Trophoblast cell (in vitro differentiated cells and primary cell): ENCODE data around the gene KRT83.

Experiments
- DNase-seq, 2 donors: peaks; one replicate each; pipeline ENCODE4 v3.0.0-alpha.2; 2016
- H2AFZ ChIP-seq: 2 replicates; pipeline ENCODE4 v1.6.1; 2013; ENCODE audit warnings: low read length, moderate library complexity, mild to moderate bottlenecking; ENCODE audit not compliant: insufficient read depth, poor library complexity
- H2AK5ac ChIP-seq: 2 replicates; pipeline ENCODE4 v1.6.1; 2013; ENCODE audit warnings: mild to moderate bottlenecking, low read length
- H2BK120ac ChIP-seq: 2 replicates; pipeline ENCODE4 v1.6.1; 2013; ENCODE audit warnings: low read length, mild to moderate bottlenecking, moderate library complexity; ENCODE audit not compliant: insufficient read depth, poor library complexity
- H2BK12ac ChIP-seq: 2 replicates; pipeline ENCODE4 v1.6.1; 2013; ENCODE audit warnings: mild to moderate bottlenecking, low read length, moderate library complexity
- H2BK5ac ChIP-seq: 2 replicates; pipeline ENCODE4 v1.6.1; 2013; ENCODE audit warnings: low read length, low read depth, moderate library complexity, mild to moderate bottlenecking; ENCODE audit not compliant: poor library complexity
- H3K14ac ChIP-seq: 2 replicates; pipeline ENCODE4 v1.6.1; 2013; ENCODE audit warnings: mild to moderate bottlenecking, low read length
- H3K18ac ChIP-seq: 2 replicates; pipeline ENCODE4 v1.6.1; 2013; ENCODE audit warnings: mild to moderate bottlenecking, low read length
- H3K23ac ChIP-seq: 2 replicates; pipeline ENCODE4 v1.6.1; 2013; ENCODE audit warnings: low read length
- H3K27ac ChIP-seq: 2 replicates; pipeline ENCODE4 v1.5.1; 2013; ENCODE audit warnings: low read depth, mild to moderate bottlenecking, inconsistent platforms, low read length, moderate library complexity
- H3K27me3 ChIP-seq: 2 replicates; pipeline ENCODE4 v1.6.1; 2013; ENCODE audit warnings: inconsistent platforms, mild to moderate bottlenecking, low read length, moderate library complexity; ENCODE audit not compliant: insufficient read depth
- H3K36me3 ChIP-seq, 2 experiments: 1 replicate in 1 of 2; 2 replicates in 1 of 2; pipeline ENCODE4 v1.6.1; 2013; ENCODE audit warnings: low read length in 2 of 2, mild to moderate bottlenecking in 2 of 2, moderate library complexity in 1 of 2; ENCODE audit not compliant: insufficient read depth in 2 of 2, control insufficient read depth in 1 of 2
- H3K4ac ChIP-seq: 2 replicates; pipeline ENCODE4 v1.6.1; 2013; ENCODE audit warnings: low read depth, mild to moderate bottlenecking, low read length, moderate library complexity
- H3K4me1 ChIP-seq, 2 experiments: 1 replicate in 1 of 2; 2 replicates in 1 of 2; pipeline ENCODE4 v1.6.1; 2013; ENCODE audit warnings: low read length in 2 of 2, mild to moderate bottlenecking in 2 of 2, moderate library complexity in 1 of 2; ENCODE audit not compliant: insufficient read depth in 2 of 2, control insufficient read depth in 1 of 2
- H3K4me2 ChIP-seq: 2 replicates; pipeline ENCODE4 v1.6.1; 2013; ENCODE audit warnings: inconsistent platforms, mild to moderate bottlenecking, low read length, moderate library complexity
- H3K4me3 ChIP-seq: 2 replicates; pipeline ENCODE4 v1.5.1; 2013; ENCODE audit warnings: mild to moderate bottlenecking, low read depth, low read length, inconsistent platforms
- H3K79me1 ChIP-seq: one replicate; pipeline ENCODE4 v1.6.1; 2013; ENCODE audit warnings: low read length
- H3K79me2 ChIP-seq: 2 replicates; pipeline ENCODE4 v1.6.1; 2013; ENCODE audit warnings: low read length, mild to moderate bottlenecking; ENCODE audit not compliant: control insufficient read depth, insufficient read depth, poor library complexity
- H3K9ac ChIP-seq: 2 replicates; pipeline ENCODE4 v1.6.1; 2013; ENCODE audit warnings: mild to moderate bottlenecking, low read length
- H3K9me3 ChIP-seq: 2 replicates; pipeline ENCODE4 v1.6.1; 2013; ENCODE audit warnings: low read depth, mild to moderate bottlenecking, control low read depth, inconsistent platforms, low read length; ENCODE audit not compliant: insufficient read depth
- H4K12ac ChIP-seq: 2 replicates; pipeline ENCODE4 v1.6.1; 2013; ENCODE audit warnings: low read depth, mild to moderate bottlenecking, low read length, moderate library complexity
- H4K8ac ChIP-seq: 2 replicates; pipeline ENCODE4 v1.6.1; 2013; ENCODE audit warnings: low read depth, mild to moderate bottlenecking, low read length, moderate library complexity
- H4K91ac ChIP-seq: one replicate; pipeline ENCODE4 v1.6.1; 2013; ENCODE audit warnings: low read depth, mild to moderate bottlenecking, low read length, moderate library complexity
- WGBS: extraction: QIAGEN DNeasy Blood & Tissue Kit; methylation state at CpG from one replicate; pipeline ENCODE4 v1.1.7; 2013; ENCODE audit warnings: missing lambda C conversion rate; ENCODE audit not compliant: insufficient read length, insufficient coverage; ENCODE audit errors: extremely low coverage; 5-methylcytosine and 5-hydroxymethylcytosine counted together

Gene KRT83

DNA sequence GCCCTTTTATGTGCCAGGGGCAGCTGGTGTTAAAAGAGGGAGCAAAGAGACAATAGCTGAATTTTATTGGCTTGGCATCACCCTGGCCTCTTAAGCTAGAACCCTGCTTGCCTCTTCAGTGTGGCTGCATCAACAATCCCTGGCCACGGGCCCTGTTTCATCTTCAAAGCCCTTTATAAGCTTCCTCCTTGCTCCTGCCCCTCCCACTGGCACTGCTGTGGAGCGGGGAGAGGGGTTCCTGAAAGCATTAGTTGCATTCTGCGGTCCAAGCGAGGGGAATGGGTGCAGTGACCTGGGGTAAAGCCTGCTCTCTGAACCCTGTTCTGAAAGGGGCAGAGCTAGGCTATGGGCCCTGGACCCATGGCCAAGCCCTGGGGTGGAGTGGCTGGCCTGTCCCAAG lies 220 bp upstream of the KRT83 start:
- no peak overlapping the region for H3K18ac ChIP-seq
- no peak overlapping the region for H2BK12ac ChIP-seq
- H3K4ac ChIP-seq = no peak overlapping the region
- no peak overlapping the region for H2AFZ ChIP-seq
- H3K27ac ChIP-seq = no peak overlapping the region
- no peak overlapping the region for H3K23ac ChIP-seq
- no peak overlapping the region for H2AK5ac ChIP-seq
- no peak overlapping the region for H4K91ac ChIP-seq
- no peak overlapping the region for H4K12ac ChIP-seq
- peaks cover 2% of the 10 kb centered on the region for H3K9me3 ChIP-seq
- no peaks in the 10 kb centered on the region for H3K79me2 ChIP-seq
- H2BK5ac ChIP-seq = no peak overlapping the region
- H3K27me3 ChIP-seq = no peaks in the 10 kb centered on the region
- H3K9ac ChIP-seq = no peak overlapping the region
- H3K4me2 ChIP-seq = no peak overlapping the region
- no peak overlapping the region for H3K4me3 ChIP-seq
- H4K8ac ChIP-seq = no peak overlapping the region
- no peaks in the 10 kb centered on the region for H3K4me1 ChIP-seq
- H3K79me1 ChIP-seq = no peaks in the 10 kb centered on the region
- H2BK120ac ChIP-seq = no peak overlapping the region
- no CpG with 5 or more reads among the region's 4 CpGs for WGBS
- no peak overlapping the region for H3K14ac ChIP-seq
- H3K36me3 ChIP-seq = no peaks in the 10 kb centered on the region
- no peak for DNase-seq

DNA sequence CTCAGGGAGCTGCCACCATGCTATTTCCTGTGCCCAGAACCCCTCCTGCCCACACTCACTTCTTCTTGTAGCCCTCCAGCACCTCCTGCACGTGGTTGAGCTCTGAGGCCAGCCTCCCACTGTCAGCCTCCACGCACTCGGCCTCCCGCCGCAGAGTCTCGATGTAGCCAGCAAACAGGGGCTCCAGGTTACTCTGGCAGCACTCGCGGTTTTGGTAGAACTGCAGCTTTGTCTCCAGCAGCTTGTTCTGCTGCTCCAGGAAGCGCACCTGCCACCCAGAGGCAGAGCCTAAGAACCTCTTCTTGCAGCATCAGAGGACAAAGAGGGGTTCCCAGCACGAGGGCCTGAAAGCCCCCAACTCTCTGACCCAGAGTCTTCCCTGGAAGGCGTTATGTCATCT lies 2.1 kb downstream of the KRT83 start:
- no peak for DNase-seq
- Histone ChIP-seq H3K23ac (no peak overlapping the region), H3K27ac (no peak overlapping the region), H2BK12ac (no peak overlapping the region), H3K4me1 (no peaks in the 10 kb centered on the region), H3K14ac (no peak overlapping the region), H2AFZ (no peak overlapping the region), H3K9ac (no peak overlapping the region), H3K27me3 (no peaks in the 10 kb centered on the region), H3K4me3 (no peak overlapping the region), H3K4me2 (no peak overlapping the region), H2BK120ac (no peak overlapping the region), H4K8ac (no peak overlapping the region), H2BK5ac (no peak overlapping the region), H3K79me1 (no peaks in the 10 kb centered on the region), H3K9me3 (peaks cover 2% of the 10 kb centered on the region), H3K79me2 (no peaks in the 10 kb centered on the region), H2AK5ac (no peak overlapping the region), H4K12ac (no peak overlapping the region), H4K91ac (no peak overlapping the region), H3K18ac (no peak overlapping the region), H3K36me3 (no peaks in the 10 kb centered on the region), H3K4ac (no peak overlapping the region)
- no CpG with 5 or more reads among the region's 11 CpGs for WGBS

DNA sequence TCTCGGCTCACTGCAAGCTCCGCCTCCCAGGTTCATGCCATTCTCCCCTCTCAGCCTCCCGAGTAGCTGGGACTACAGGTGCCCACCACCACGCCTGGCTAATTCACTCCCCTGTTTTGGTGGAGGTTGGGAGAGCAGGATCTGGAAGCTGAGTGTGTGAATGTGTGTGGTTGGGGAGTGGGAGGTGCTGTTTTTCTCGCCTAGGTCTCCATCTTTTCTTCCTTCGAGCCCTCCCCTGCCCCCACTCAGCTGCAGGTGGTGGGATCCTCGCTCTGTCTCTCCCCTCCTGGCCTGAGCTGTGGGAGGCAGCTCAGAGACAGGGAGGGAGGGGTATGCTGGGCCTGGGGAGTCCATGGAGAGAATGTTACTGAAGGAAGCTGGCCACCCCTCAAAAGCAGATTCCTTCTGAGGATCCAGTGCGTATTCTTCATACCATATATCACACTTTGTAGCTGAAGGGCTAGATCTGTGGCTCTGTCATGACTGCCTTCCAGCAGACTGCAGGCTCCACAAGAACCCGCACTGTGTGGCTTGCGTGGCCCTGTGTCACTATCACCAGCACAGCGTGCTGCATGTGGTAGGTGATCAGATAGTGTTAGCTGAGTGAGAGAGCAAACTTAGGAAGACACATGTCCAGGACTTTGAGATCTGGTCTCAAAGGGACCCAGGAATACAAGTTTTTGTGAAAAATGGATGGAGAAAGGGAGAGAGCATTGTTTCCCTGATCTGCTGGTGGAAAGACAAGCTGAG lies 2.8 kb downstream of the KRT83 start:
- Histone ChIP-seq H3K4ac (no peak overlapping the region), H4K8ac (no peak overlapping the region), H3K4me3 (no peak overlapping the region), H3K14ac (no peak overlapping the region), H3K23ac (no peak overlapping the region), H3K4me2 (no peak overlapping the region), H3K4me1 (no peaks in the 10 kb centered on the region), H3K18ac (no peak overlapping the region), H4K12ac (no peak overlapping the region), H2AFZ (no peak overlapping the region), H2AK5ac (no peak overlapping the region), H2BK5ac (no peak overlapping the region), H3K27ac (no peak overlapping the region), H3K9me3 (no peaks in the 10 kb centered on the region), H3K36me3 (no peaks in the 10 kb centered on the region), H3K27me3 (no peaks in the 10 kb centered on the region), H3K79me2 (no peaks in the 10 kb centered on the region), H2BK12ac (no peak overlapping the region), H2BK120ac (no peak overlapping the region), H3K79me1 (no peaks in the 10 kb centered on the region), H3K9ac (no peak overlapping the region), H4K91ac (no peak overlapping the region)
- WGBS = no CpG with 5 or more reads among the region's 11 CpGs
- no peak for DNase-seq

GRCh38 chr12:52317468-52318052 lies 3.6 kb downstream of the KRT83 start:
- no peaks in the 10 kb centered on the region for H3K4me1 ChIP-seq
- no peak overlapping the region for H3K4me3 ChIP-seq
- H2BK5ac ChIP-seq = no peak overlapping the region
- WGBS = no CpG with 5 or more reads among the region's 12 CpGs
- H2BK12ac ChIP-seq = no peak overlapping the region
- H3K27me3 ChIP-seq = no peaks in the 10 kb centered on the region
- no peak overlapping the region for H3K9ac ChIP-seq
- no peak overlapping the region for H3K18ac ChIP-seq
- no peak overlapping the region for H3K4me2 ChIP-seq
- H2BK120ac ChIP-seq = no peak overlapping the region
- DNase-seq = no peak
- H3K4ac ChIP-seq = no peak overlapping the region
- H3K23ac ChIP-seq = no peak overlapping the region
- no peaks in the 10 kb centered on the region for H3K36me3 ChIP-seq
- no peak overlapping the region for H4K12ac ChIP-seq
- no peaks in the 10 kb centered on the region for H3K79me2 ChIP-seq
- H2AFZ ChIP-seq = no peak overlapping the region
- no peak overlapping the region for H3K27ac ChIP-seq
- H3K9me3 ChIP-seq = no peaks in the 10 kb centered on the region
- H3K79me1 ChIP-seq = no peaks in the 10 kb centered on the region
- no peak overlapping the region for H4K8ac ChIP-seq
- H4K91ac ChIP-seq = no peak overlapping the region
- no peak overlapping the region for H2AK5ac ChIP-seq
- no peak overlapping the region for H3K14ac ChIP-seq
